Purkinje cell (primary cell): ENCODE data around the gene CACNB1. TPM values are rescaled to one million over a fixed set of nuclear protein-coding genes. Genes with fewer than 3 reads are reported as not detected.

ENCODE experiments used
- polyA plus RNA-seq: library from polyadenylated mRNA; unstranded; fragments of >200 nt; fragmentation: Nextera tagmentation; gene quantifications from 2 replicates; pipeline ENCODE4 v1.2.1, GENCODE V29; 2014

CACNB1 gene
- 1.0 and 8.7 TPM in 2 replicates for polyA plus RNA-seq

DNA sequence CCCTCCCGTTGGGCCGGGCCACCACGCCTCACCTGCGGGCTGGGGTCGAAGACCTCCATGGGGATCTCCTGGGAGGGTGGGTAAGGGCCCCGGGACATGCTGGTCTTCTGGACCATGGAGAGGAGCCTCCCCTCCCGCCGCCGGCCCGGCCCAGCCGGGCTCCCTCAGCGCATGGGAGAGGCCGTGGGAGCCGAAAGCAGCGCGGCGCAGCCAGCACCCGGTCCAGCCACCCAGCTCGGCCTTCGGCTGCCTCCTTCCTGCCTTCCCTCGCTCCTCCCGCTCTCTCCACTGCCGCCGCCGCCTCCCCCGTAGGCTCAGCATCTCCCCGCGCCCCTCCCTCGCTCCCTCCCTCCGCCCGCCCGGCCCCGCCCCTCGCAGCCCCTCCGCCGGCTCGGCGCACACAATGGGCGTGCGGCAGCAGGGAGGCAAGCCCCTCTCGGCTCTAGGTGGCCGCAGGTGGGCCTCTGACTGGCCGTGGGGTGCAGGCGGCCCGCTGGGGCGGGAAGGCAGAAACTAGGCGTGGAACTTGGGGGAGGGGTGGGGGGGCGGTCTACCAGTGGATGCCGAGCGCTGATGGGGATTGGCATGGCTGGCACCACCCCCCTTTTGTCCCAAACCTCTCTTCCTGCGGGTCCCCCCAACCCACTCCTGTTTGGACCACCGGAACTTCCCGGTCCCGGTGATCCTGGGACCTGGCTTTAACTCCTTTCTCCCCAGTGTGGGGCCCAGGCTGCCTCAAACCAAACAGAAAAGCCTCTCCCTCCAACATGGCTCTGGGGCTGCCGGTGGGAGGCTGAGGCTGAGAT is at the start of gene CACNB1:
TSS of gene CACNB1 (minus strand) at position 290 of the 806 bp plus-strand sequence. CDS start at position 116, 174 bp downstream.

DNA sequence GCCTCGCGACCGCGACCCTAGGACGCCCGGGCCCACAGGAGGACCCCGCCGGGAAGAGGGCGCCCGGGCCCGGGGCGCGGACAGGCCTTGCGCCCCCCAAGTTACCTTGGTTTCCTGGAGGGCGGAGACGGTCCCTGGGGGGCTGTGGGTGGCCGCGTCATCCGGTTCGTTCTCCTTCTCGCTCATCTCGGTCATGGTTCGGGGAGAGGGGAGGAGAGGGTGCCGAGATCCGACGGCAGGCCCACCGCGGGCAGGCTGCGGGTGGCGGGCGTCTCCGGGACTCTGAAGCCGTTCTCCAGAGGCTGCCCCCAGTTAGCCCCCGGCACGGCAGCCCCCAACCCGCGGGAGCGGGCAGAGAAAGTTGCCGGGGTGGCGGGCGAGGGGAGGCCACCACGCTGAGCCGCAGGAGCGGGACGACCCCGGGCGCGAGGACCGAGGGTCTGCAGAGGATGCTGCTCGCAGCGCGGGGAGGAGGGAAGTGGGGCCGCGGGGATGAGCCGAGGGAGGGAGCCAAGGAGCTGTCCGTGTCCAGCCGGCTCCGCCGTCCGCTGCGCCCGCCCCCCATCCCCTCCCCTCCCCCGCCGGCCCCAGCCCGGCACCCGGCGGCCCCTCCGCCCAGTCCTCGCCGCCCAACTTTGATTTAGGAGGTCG is 28.0 kb upstream of the CACNB1 start, which contains the start of gene STAC2:
TSS of gene STAC2 (minus strand) at position 638 of the 651 bp plus-strand sequence. CDS start at position 195, 443 bp downstream.

DNA sequence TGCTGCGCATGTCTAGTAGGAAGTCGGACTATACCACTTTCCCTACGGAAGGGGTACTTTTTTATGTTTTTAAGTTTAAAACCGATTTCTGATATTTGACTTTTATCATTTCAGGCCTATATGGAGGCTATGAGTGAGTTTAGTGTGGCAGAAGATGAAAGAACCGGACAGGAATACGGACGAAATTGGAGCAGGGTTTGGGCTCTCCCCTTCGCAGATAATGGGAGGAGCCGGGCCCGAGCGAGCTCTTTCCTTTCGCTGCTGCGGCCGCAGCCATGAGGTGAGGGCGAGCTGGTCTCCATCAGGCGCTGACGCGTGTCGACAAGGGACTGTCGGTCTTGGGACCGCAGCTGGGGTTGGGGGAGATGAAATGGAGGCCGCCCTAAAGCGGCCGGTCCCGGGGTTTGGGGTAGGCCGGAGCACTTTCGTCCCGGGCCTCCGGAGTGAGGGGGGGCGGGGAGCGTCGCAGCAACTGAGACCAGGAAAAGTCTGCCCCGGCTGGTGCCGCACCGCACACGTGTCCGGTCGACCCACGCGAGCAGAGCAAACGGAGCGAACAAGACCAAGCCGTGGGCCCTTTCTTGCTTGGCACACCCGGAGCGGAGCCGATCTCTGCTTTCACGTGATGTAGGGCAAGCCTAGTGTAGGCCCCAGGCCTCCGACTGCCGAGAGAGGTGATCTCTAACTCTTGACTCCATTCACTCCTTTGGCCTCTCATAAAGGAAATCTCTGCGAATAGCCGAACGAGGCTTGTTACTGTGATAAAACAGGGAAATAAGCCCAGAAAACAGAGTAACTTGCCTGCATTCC is 2.8 kb upstream of the CACNB1 start, which contains the start of gene RPL19:
TSS of gene RPL19 (plus strand) at position 214 of the 810 bp plus-strand sequence. CDS start at position 276, 62 bp downstream.

DNA sequence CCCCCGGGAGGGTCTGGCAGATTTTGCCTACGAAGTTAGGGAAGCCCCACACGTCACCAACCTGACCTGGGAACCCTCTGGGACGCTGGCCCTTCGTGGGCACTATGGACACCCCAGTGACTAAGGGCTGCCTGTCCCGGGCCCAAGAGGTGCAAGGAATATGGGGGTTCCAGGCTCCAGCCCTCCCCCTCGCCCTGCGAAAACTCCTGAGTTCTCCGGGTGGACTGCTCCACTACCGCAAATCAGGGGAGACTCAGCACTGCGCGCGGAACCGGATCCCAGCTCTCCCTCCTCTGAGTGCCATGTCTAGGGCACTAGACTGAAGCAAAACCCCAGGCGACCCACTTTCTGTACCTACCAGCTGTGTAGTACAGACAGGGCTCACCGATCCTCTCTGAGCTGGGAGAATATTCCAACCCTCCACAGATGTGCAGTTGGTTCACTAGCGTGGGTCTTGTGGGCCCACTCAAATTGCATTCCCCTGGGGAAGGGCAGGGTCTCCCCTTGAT is 31.6 kb downstream of the CACNB1 start, which contains the start of gene ARL5C:
TSS of gene ARL5C (minus strand) at position 321 of the 509 bp plus-strand sequence. CDS start 401 bp downstream, outside the sequence.

DNA sequence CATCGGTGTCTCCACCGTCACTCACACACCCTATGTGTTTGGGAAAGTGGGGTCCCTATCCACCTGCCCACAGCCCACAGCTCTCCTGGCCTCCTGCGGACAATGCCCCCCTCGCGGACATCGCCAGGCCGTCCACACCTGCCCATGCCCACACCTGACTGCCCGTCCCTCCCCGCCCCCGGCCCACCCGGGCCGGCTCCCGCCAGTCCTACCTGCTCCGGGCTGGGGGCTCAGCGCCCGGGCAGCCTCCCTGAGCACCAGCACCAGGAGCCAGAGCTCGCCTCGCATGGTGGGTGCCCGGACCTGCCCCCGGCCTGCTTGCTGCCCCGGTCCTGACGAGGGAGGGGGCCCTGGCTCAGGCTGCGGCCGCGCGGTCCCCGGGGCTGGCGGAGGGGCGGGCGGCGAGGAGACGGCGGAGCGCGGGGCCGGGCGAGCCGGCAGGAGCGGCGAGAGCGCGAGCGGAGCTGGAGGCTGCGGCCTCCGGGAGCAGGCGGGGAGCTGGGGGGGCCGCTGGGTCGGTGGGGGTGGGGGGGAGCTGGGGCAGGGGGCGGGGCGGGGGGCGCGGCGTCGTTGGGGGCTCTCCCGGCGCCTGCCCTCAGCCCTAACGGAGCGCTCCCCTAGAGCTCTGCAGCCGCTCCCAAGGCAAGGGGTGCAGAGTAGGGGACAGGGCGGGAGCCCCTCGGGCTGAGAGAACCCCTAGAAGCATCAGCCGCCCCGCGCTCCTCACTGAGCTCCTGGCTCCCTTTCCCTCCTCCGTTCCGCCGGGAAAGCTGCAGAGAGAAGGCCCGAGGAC is 46.1 kb downstream of the CACNB1 start, which contains the start of gene PLXDC1:
TSS of gene PLXDC1 (minus strand) at position 488 of the 793 bp plus-strand sequence. CDS start at position 288, 200 bp downstream.

Other genes starting within 250 kb of the CACNB1 start
- gene FBXO47, start 230.3 kb downstream of the CACNB1 start, polyA plus RNA-seq: not detected in 2 replicates
- gene PLXDC1, start 46.0 kb downstream of the CACNB1 start, polyA plus RNA-seq: 163 and 207 TPM in 2 replicates
- not detected in 2 replicates for gene ARL5C, start 31.5 kb downstream of the CACNB1 start, polyA plus RNA-seq
- 1,063 and 1,093 TPM in 2 replicates for gene RPL19, start 2.6 kb upstream of the CACNB1 start, polyA plus RNA-seq
- gene STAC2, start 28.3 kb upstream of the CACNB1 start, polyA plus RNA-seq: 0.15 and 1.2 TPM in 2 replicates
- 2.2 and 4.6 TPM in 2 replicates for gene FBXL20, start 204.0 kb upstream of the CACNB1 start, polyA plus RNA-seq